GM19351 (cell line): ENCODE measurements around the gene CTNND2.

Experiments
- ATAC-seq: cut with Tn5 transposase; IDR thresholded peaks from one replicate; pipeline ENCODE4 v1.9.1; 2021; ENCODE audit warnings: mild to moderate bottlenecking, moderate library complexity; ENCODE audit not compliant: unreplicated experiment

CTNND2 gene

DNA sequence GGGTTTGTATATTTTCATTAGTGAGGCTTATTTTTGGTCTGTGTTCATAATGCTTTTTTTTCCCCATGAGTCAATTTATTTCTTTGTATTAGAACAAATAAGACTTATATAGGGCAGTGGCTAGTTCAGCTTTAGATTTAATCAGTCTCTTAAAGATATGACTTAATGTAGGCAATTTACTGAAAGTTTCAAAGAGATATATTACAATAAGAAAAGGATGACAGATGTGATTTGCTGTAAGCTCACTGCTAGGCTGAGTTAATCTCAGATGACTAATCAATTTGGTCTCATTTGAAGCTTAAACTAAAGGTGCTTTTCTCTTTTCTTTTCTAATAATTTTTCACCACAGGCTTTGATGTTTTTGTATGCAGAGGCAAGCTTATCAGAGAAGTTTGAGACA, 851.4 kb downstream of the CTNND2 start:
- no peak for ATAC-seq

DNA sequence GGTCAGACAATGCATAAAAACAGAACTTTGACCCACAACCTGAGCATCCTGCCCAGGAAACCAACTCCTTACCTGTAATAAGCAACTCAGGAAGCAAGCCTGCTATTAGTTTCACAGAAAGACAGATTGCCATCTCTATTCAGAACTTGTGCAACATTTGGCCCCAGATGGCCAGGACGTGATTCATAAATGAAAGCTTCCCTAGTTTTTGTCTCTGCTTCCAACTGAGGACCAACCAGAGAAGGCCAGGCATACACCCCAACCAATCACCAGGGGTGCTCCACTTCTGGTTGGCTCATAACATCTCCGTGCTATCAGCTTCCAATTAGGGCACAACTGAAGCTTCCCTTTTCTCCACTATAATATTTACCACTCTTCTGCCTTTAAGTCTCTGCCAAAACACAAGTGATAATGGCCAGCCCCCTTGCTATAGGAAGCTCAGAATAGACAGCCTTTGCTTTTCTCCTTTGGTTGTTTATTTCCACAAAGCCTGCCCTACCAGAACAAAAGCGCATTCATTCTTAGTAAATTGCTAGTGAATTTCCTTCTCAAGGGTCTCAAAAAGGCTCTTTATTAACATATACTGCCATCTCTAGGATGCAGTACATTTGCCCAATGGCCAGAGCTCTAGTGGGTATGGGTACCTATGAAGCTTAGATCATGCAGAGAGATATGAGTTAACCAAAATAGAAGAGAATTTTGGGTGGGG, 853.5 kb downstream of the CTNND2 start:
- ATAC-seq = no peak

DNA sequence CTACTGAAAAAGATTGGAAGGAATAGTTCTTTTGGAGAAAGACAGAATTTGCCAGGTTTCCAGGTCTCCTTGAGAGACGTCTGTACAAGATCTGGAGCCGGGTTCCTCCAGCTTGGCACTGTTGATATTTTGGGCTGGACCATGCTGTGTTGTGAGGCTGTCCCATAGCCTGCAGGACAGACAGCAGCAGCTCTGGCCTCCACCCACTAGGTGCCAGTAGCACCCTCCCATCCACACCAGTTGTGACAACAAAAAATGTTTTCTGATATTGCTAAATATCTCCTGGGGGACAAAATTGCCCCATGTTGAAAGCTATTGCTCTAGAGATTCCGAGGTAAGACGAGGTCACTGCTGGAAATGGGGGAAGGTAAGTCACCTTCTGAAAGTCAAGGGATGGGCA, 855.5 kb downstream of the CTNND2 start:
- peak; percentile 58 for ATAC-seq

DNA sequence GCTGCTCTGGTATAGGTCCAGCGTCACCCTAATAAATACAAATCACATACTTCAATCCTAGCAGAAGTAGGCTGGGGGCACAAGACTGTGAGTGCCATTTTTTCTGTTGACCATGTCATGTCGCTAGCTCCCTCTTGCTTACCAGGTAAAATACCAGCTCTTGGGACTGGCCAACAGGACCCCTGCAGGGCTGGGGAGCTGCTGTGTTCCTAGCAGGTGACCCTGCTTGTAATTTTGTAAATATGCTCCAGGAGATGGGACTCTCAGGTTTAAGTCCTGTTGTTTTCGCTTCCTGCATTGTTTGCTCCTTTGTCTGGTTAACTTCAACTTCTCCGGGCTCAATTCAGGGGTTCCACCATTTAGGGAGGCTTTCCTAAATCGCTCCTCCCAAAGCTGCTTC, 856.6 kb downstream of the CTNND2 start:
- ATAC-seq = no peak

DNA sequence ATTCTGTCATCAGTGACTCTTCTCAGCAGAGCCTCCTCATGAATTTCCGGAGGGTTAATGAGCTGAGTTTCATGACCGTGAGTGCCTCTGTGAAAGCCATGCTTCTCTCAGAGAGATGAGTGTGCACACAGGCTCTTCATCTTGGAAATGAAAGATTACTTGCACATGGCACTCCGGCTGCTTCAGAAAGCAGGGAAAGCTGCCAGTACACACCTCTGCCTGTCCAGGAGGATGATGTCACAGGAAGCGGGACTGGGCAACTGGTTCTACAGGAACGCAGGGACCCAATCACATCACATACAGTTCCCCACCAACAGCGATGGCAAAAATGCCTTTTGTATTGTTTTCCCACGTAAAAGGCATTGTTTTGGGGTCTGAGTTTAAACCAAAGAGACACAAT, 857.2 kb downstream of the CTNND2 start:
- no peak for ATAC-seq

DNA sequence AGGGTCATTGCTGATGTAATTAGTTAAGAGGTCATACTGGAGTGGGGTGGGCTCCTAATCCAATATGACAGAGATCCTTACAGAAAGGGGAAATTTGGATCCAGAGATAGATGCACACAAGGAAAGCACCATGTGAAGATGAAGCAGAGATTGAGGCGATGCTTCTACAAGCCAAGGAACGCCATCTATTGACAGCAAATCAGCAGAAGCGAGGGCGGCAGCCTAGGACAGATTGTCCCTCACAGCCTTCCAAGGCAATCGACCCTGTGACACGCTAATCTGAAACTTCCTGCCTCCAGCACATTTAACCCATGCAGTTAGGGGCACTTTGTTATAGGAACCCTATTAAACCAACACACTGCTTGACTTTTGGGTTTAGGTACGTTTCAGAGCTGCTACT, 858.1 kb downstream of the CTNND2 start:
- no peak for ATAC-seq

DNA sequence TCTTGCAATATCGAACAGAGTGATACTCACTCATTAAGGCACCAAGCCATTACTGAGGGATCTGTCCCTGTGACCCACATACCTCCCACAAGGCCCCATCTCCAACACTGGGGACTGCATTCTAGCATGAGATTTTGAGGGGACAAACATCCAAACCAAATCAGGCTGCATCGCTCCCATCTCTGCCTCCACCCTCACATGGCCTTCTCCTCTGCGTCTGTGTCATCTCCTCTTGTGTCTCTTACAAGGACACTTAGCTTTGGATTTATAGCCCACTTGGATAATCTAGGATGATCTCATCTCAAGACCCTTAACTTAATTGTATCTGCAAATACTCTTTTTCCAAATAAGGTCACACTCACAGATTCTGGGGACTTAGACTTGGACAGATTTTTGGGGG, 858.8 kb downstream of the CTNND2 start:
- ATAC-seq = no peak

DNA sequence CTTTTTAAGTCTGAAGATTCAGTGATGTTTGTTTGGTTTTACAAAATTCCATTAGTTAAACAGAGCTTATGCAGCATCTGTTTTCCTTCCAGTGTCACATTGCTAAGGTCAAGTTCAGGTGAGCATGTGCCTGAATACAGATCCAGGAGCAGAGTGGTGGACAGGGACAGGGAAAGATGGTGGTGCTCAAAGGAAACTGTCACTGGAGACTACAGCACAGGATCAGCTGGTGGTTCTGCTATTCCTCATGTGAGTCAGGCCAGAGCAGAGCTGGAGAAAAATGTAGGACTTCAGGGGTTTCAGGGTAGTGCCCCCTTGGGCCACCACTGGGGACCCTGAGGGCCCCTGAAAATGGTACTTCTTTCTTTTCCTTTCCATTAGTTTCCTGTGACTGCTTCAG, 859.7 kb downstream of the CTNND2 start:
- ATAC-seq = no peak

DNA sequence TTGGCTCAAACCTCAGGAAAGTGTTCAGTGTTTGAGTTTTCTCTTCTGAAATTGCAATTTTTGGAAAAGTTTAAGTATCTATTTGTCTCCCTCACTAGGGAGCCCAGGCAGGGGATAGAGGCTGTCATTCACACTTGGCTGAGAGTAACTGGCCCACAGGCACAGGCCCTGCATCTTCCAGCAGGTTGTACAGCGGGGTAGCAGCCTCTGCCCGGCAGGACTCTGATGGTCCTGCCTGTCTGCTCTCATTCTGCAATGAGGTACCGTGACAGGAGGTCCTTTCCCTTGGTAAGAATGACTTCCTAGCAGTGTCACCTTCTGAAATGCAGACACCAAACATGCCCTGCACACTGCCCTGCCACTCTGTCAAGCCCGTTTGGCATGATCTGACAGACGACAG, 860.4 kb downstream of the CTNND2 start:
- ATAC-seq = no peak

DNA sequence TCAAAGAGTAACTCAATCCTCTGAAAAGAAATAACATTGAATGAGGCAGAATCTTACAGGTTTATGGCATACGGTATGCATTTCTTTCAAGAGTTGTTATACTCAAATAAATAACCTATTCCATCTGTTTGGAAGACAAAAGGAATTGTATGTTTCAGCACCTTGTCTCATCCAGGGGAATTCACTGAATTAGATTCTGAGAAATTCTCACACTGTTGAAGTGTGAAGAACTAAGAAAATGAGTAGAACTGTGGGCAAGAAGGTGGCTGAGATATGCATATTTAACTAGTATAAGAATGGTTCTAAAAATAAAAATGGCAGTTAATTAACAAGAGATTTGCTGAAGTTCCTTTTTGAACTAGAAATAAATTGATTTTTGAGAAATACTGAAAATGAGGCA, 863.9 kb downstream of the CTNND2 start:
- ATAC-seq = no peak

DNA sequence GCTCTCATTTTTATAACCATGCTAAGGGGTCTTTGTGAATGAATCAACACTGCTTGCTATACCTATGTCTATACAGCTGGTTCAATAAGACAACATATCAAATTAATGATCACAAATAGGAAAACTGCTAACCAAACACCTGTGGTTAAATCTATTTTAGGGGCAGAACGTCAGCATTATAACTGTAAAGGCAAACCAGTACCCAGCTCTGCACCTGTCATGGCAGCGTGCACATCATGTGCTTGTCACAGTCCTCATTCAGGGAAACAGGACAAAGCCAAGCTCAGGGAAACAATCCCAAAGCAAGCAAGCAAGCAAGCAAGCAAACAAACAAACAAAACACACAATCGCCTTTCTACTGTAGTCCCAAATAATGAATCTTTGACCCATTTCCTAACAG, 865.5 kb downstream of the CTNND2 start:
- no peak for ATAC-seq

DNA sequence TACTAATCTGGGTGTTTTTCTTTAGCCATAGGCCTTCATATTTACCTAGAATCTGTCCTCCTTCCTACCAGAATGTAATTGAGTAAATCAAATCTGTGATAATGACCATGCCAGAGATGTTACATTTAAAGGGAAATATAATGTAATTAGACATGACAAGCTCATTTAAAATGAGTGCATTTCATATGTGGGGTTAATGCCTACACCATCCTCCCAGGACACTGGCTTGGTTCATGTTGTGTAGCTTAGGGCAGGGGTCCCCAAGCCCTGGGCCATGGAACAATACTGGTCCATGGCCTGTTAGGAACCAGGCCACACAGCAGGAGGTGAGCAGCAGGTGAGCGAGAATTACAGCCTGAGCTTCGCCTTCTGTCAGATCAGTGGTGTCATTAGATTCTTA, 866.3 kb downstream of the CTNND2 start:
- ATAC-seq = no peak

DNA sequence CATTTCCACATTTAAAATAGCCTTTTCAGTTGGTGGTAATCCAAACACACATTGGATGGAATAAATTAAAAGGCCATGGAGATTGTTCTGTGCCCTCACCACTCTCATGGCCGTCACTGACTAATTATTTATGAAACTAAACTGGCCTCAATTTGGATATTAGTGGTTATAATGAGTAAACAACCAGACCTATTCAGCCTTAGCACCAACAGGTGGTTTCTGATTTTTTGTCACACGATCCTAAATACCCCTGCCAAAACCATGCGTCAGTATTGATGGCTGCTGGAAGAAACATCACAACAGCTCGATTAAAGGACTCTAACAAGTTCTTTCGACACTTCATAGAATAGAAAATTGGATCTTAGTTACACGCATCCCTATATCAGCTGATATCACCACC, 867.2 kb downstream of the CTNND2 start:
- ATAC-seq = peak; percentile 60

DNA sequence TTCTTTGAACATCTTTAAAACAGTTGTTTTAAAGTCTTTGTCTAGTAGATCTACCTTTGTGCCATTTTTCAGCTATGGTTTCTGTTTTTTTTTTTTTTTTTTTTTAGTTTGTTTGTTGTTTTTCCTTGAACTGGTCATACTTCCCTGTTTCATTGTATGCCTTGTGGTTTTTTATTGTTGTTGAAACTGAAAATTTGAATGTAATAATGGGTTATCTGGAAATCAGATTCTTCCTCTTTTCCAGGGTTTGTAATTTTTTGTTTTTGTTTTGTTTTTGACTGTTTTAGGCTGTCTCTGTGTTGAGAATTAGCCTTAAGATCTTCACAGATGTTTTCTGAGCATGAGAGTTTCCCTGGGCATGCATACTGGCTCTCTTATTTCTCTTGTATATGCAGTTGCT, 873.6 kb downstream of the CTNND2 start:
- no peak for ATAC-seq

DNA sequence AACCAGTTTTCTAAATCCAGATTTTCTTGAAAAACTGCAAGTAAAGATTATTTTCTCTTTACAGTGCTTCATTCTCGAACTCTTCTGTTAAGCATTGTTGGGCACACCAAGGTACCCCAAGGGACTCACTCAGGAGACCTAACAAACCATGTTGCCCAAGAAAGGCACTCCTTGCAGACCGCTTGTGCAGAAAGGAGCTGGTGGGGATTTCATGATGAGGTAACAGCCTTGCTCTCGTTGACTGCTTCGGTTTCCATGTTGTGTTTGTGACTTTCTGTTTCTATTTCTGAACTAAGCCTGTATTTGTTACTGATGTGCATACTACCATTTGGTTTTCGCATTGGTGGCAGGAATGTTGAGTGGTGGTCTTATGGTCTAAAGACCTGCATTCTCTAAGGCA, 876.6 kb downstream of the CTNND2 start:
- ATAC-seq = peak; percentile 84

DNA sequence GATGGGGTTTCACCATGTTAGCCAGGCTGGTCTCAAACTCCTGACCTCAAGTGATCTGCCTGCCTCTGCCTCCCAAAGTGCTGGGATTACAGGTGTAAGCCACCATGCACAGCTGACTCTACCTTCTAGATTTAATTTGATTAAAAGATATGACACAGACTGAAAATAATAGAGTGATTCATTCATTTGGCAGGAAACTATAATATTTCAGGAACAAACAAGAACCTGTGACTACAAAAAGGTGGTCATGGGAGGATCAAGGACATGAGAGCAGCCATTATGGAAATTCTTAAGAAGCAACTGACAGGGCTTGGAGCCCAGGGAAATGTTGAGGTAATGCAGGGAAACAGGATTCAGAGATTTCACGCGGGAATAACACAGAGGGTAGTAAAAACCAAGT, 877.7 kb downstream of the CTNND2 start:
- no peak for ATAC-seq

DNA sequence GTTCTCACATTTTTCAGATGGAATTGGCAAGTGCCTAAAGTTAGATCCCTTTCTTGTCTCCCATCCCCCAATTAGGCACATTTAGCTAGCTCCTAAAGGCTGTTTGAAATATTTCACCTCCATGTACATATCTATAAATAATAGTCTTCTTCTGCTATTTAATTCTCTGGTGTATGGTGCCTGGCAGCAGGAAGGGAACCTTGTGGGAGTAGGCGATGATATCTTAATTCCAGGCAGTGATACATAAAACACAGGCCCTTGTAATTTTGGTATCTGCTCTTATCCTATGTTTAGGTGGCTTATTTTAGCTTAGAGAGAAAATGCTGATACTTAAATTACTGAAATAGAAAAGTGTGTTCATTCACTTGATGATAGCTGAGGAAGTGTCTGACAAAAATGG, 880.3 kb downstream of the CTNND2 start:
- no peak for ATAC-seq

DNA sequence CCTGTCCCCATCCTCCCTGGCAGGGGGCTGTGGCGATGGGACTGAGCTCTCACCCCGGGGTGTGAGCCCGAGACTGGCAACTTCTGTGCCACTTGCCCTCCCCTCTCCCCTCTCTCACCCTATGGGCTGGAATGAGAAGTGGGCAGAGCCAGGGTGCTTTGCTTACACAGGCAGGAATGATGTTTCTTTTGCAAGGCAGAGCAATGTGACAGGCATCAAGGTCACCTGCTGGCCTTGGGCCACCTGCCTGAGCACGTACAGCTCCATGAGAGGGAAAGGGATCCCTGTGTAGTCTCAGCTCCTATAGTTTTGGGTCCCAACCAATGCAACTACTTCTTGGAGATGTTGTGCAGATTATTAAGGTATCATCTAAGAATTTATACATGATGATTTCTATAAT, 890.5 kb downstream of the CTNND2 start:
- ATAC-seq = no peak

DNA sequence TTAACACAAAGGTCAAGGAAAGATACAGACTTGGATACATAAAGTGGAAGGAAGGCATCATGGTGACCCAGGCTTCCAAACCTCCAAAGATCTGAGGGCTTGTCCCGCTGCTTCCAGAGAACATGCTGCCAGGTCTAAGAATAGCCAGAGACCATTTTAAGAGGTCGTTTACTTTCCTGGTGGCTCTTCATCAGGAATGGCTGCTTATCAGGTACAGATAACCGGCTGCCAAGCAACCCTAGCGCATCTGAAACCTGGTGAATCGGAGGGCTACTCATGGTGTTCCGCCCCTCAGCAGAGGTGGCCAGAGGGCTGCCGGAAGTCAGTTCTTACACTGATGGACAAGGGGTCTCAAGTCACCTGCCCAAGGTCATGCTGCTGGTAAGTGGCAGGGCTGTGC, 892.0 kb downstream of the CTNND2 start:
- no peak for ATAC-seq

DNA sequence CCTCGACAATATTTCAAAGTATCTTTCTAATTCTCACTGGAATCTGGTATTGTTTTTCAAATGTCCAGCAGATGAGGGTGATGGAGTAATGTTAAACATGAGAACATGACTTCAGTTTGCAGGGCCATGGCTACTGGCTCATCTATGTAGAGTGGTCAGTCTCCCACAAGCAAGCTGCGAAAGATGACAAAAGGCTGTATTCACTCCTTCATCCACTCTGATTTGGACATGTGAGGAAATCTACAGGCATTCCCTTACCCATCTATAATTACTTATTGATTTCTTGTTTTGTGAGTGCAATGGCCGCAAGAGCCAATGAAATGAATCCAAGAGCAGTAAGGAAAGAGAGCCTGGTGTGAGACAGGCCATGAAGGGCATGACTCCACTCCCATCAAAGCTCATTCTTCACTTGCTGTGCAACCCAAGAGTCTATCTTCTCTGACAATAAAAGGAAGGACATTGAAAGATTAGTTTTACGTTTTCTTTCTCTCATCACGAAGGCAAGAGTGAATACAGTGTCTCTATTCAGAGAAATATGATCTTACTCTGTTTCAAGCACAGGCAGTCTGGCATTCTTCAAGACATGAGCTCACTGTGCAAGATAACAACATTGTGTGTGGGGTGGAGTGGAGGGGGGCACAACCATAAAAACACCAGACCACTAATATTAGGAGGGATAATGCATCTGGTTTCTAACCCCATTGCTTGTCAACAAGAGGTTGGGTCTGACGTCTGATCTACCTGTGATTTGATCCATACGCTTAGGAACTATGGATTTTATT, 893.6 kb downstream of the CTNND2 start:
- no peak for ATAC-seq

DNA sequence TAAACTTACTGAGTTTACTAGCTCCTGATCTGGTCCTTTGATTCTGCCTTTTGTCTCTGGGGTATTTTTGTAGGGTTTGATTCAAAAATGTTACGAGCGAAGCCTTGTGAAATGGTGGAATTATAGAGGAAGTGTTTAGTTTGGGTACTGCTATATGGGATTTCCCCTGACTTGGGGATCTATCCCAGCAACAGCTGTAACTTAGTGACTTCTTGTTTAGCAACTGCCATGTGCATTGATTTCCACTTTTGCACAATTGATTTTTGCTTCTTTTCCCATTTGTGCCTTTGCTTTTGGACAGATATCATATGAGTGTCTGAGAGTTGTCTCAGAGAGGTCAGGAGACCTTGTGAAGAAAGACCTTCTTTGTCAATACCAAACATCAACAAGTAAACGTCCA, 894.7 kb downstream of the CTNND2 start:
- ATAC-seq = no peak

DNA sequence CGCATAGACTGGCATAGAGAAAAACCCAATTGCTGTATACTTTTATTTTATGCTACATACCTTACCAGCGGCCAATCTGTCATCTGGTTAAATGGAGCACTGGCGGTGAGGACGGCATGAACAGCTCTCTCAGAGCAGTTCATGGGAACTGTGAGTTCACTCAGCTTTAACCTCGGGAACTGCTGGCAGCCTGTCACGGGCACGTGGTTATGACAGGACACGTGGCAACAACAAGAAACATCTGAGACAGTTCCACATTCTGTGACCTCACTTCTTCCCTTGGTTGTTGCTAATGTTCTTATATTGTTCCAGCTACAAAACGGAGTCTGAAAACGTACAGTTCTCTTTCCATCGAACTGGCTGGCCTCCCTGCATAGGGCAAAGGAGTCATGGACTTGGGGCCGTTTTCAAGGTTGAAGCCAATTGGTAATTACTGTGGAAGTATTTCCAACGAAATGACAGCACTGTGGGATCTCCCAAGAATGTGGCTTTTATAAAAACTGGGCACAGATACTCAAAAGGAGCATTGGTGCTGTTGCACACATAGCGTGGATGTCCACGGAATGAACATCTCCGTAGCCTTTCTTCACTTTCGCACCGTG, 896.9 kb downstream of the CTNND2 start:
- ATAC-seq = no peak
